K562 (cell line): ENCODE results near the gene DROSHA. TPM values are rescaled to one million over a fixed set of nuclear protein-coding genes. Genes with fewer than 3 reads are reported as not detected.

Experiments used
- POU5F1 ChIP-seq: fragments of 150-350 bp; IDR thresholded peaks from 2 replicates; pipeline ENCODE4 v1.6.1; 2014; ENCODE audit warnings: borderline replicate concordance, low read length, low read depth, mild to moderate bottlenecking; ENCODE audit not compliant: partially characterized antibody
- ZKSCAN1 ChIP-seq: fragments of 150-350 bp; IDR thresholded peaks from 2 replicates; pipeline ENCODE4 v1.6.1; 2016; ENCODE audit warnings: low read depth, low read length
- polyA plus RNA-seq, 8 experiments: library from polyadenylated mRNA; depleted of rRNA in 4 of 8; stranded (reverse) in 5 of 8; unstranded in 3 of 8; fragments of >200 nt; fragmentation: Nextera tagmentation in 2 of 8; fragmentation: Illumina TruSeq in 1 of 8; extraction: Ambion mirVana in 2 of 8; extraction: Trizol in 1 of 8; gene quantifications; 2 replicates each; pipeline versions ENCODE4 v1.2.1 to v1.2.3, GENCODE V29; 2011 to 2014; ENCODE audit warnings: inconsistent platforms in 1 of 8, missing spikeins in 1 of 8
- total RNA-seq, 7 experiments: library from RNA; depleted of rRNA in 6 of 7; stranded (reverse); fragments of >200 nt in 6 of 7; fragmentation: Illumina TruSeq in 2 of 7; extraction: Trizol in 2 of 7; gene quantifications; 2 replicates each; pipeline versions ENCODE4 v1.2.1 to v1.2.3, GENCODE V29; 2011 to 2021; ENCODE audit warnings: low replicate concordance in 1 of 7
- TF ChIP-seq, protein P1 (sequence below): sonication (generic); formaldehyde crosslinking; IDR thresholded peaks from 2 replicates; pipeline ENCODE4 v1.8.0; 2023; ENCODE audit warnings: missing genetic modification reagents, mild to moderate bottlenecking, borderline replicate concordance
- TF ChIP-seq, protein P2 (sequence below): fragments of 250-450 bp; sonication (Bioruptor Pico); IDR thresholded peaks from 2 replicates; pipeline ENCODE4 v1.5.0; 2020; ENCODE audit warnings: mild to moderate bottlenecking

DROSHA gene
- total and polyA plus RNA-seq, 9 of the 15 experiments (the other 6 are each of a cell fraction or from before 2014, with no cell fraction given): 52.5 to 109 (median 68.9) TPM

DNA sequence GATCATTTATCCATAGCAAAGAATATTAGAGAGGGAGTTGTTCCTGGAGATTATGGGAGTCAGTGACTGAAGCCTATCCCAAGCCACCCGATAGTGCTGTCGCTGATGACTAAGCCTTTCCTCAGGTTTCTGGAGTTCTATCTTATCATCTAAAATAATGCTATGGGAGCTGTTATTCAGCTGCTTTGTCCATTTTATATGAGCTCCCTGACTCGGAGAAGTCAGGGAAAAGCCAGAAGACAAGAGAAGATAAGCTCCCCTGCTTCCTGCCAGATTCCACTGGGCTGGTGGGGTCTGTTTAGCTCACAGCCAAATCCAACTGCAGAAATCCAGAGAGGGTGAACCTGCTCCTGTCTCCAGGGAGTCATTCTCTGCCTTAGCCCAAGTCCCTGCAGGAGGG lies 148.2 kb downstream of the DROSHA start (continued):
- TF ChIP-seq, protein P1, sequence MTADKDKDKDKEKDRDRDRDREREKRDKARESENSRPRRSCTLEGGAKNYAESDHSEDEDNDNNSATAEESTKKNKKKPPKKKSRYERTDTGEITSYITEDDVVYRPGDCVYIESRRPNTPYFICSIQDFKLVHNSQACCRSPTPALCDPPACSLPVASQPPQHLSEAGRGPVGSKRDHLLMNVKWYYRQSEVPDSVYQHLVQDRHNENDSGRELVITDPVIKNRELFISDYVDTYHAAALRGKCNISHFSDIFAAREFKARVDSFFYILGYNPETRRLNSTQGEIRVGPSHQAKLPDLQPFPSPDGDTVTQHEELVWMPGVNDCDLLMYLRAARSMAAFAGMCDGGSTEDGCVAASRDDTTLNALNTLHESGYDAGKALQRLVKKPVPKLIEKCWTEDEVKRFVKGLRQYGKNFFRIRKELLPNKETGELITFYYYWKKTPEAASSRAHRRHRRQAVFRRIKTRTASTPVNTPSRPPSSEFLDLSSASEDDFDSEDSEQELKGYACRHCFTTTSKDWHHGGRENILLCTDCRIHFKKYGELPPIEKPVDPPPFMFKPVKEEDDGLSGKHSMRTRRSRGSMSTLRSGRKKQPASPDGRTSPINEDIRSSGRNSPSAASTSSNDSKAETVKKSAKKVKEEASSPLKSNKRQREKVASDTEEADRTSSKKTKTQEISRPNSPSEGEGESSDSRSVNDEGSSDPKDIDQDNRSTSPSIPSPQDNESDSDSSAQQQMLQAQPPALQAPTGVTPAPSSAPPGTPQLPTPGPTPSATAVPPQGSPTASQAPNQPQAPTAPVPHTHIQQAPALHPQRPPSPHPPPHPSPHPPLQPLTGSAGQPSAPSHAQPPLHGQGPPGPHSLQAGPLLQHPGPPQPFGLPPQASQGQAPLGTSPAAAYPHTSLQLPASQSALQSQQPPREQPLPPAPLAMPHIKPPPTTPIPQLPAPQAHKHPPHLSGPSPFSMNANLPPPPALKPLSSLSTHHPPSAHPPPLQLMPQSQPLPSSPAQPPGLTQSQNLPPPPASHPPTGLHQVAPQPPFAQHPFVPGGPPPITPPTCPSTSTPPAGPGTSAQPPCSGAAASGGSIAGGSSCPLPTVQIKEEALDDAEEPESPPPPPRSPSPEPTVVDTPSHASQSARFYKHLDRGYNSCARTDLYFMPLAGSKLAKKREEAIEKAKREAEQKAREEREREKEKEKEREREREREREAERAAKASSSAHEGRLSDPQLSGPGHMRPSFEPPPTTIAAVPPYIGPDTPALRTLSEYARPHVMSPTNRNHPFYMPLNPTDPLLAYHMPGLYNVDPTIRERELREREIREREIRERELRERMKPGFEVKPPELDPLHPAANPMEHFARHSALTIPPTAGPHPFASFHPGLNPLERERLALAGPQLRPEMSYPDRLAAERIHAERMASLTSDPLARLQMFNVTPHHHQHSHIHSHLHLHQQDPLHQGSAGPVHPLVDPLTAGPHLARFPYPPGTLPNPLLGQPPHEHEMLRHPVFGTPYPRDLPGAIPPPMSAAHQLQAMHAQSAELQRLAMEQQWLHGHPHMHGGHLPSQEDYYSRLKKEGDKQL: no peak
- TF ChIP-seq POU5F1: no peak
- TF ChIP-seq ZKSCAN1: no peak
- TF ChIP-seq, protein P2, sequence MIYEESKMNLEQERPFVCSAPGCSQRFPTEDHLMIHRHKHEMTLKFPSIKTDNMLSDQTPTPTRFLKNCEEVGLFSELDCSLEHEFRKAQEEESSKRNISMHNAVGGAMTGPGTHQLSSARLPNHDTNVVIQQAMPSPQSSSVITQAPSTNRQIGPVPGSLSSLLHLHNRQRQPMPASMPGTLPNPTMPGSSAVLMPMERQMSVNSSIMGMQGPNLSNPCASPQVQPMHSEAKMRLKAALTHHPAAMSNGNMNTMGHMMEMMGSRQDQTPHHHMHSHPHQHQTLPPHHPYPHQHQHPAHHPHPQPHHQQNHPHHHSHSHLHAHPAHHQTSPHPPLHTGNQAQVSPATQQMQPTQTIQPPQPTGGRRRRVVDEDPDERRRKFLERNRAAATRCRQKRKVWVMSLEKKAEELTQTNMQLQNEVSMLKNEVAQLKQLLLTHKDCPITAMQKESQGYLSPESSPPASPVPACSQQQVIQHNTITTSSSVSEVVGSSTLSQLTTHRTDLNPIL: no peak
